Measurements from ENCODE around the gene PALLD.

DNA sequence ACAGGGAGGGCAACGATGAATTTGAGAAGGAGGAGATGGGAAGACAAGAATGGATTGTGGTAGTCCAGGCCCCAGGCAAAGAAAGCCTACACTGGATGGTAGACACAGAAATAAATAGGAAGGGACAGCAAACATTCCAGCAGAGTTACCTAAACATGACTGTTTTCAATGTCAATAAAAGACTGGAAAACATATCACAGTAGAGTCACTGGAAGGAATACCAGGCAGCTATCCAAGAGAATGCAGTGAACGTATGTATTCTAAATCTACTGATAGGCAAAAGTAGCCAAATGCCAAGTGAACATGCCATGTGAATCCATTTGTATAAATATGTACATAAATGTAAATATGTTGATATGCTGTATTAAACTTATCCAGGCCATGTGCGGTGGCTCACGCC is 183.0 kb downstream of the PALLD start:
- TF ChIP-seq EZH2 (IDR thresholded peaks at IDR 0.05; ENCODE audit: borderline replicate concordance, low read depth, low read length, severe bottlenecking): no peak
- TF ChIP-seq, protein P1, sequence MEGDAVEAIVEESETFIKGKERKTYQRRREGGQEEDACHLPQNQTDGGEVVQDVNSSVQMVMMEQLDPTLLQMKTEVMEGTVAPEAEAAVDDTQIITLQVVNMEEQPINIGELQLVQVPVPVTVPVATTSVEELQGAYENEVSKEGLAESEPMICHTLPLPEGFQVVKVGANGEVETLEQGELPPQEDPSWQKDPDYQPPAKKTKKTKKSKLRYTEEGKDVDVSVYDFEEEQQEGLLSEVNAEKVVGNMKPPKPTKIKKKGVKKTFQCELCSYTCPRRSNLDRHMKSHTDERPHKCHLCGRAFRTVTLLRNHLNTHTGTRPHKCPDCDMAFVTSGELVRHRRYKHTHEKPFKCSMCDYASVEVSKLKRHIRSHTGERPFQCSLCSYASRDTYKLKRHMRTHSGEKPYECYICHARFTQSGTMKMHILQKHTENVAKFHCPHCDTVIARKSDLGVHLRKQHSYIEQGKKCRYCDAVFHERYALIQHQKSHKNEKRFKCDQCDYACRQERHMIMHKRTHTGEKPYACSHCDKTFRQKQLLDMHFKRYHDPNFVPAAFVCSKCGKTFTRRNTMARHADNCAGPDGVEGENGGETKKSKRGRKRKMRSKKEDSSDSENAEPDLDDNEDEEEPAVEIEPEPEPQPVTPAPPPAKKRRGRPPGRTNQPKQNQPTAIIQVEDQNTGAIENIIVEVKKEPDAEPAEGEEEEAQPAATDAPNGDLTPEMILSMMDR (IDR thresholded peaks at IDR 0.05; ENCODE audit: borderline replicate concordance, extremely low read depth, low read length, poor library complexity, severe bottlenecking): no peak
